HepG2 (cell line): ENCODE results near the gene ANK3. TPM values are rescaled to one million over a fixed set of nuclear protein-coding genes. Genes with fewer than 3 reads are reported as not detected.

Experiments
- NFRKB ChIP-seq: fragments of 450-650 bp; IDR thresholded peaks from 2 replicates; pipeline ENCODE4 v1.6.1; 2017
- PITX1 ChIP-seq: sonication (generic); formaldehyde crosslinking; IDR thresholded peaks from 2 replicates; pipeline ENCODE4 v1.5.1; 2020; ENCODE audit warnings: mild to moderate bottlenecking, missing genetic modification reagents
- PPARG ChIP-seq: conservative IDR thresholded peaks from 2 replicates; pipeline ENCODE4 v1.6.1; 2016; ENCODE audit warnings: missing biosample characterization, missing genetic modification reagents
- RAD51 ChIP-seq: fragments of 450-650 bp; IDR thresholded peaks from 2 replicates; pipeline ENCODE4 v1.6.1; 2016; ENCODE audit warnings: borderline replicate concordance
- SALL1 ChIP-seq: sonication (generic); formaldehyde crosslinking; IDR thresholded peaks from 2 replicates; pipeline ENCODE4 v1.8.0; 2022; ENCODE audit warnings: mild to moderate bottlenecking, missing genetic modification reagents
- SP5 ChIP-seq: IDR thresholded peaks from 2 replicates; pipeline ENCODE4 v1.6.1; 2016; ENCODE audit warnings: low read depth, borderline replicate concordance
- SPEN ChIP-seq: sonication (generic); formaldehyde crosslinking; IDR thresholded peaks from 2 replicates; pipeline ENCODE4 v1.5.1; 2020; ENCODE audit warnings: low read depth, mild to moderate bottlenecking, missing genetic modification reagents
- ZFYVE20 ChIP-seq: sonication (generic); formaldehyde crosslinking; IDR thresholded peaks from 2 replicates; pipeline ENCODE4 v1.8.0; 2023; ENCODE audit warnings: low read depth, mild to moderate bottlenecking, moderate library complexity, missing genetic modification reagents, borderline replicate concordance
- ZNF142 ChIP-seq: sonication (generic); formaldehyde crosslinking; IDR thresholded peaks from 2 replicates; pipeline ENCODE4 v1.4.0; 2020; ENCODE audit warnings: missing genetic modification reagents
- ZNF326 ChIP-seq: sonication (generic); formaldehyde crosslinking; IDR thresholded peaks from 2 replicates; pipeline ENCODE4 v1.4.0; 2020; ENCODE audit warnings: missing genetic modification reagents, borderline replicate concordance
- ZNF878 ChIP-seq: sonication (generic); formaldehyde crosslinking; IDR thresholded peaks from 2 replicates; pipeline ENCODE4 v1.8.1; 2023; ENCODE audit warnings: mild to moderate bottlenecking, missing genetic modification reagents, moderate library complexity
- polyA plus RNA-seq, 8 experiments: library from polyadenylated mRNA; depleted of rRNA in 3 of 8; stranded (reverse) in 7 of 8; unstranded in 1 of 8; fragments of >200 nt; fragmentation: Illumina TruSeq in 4 of 8; extraction: Trizol in 4 of 8; gene quantifications; 2 replicates each; pipeline versions ENCODE4 v1.2.1 to v1.2.3, GENCODE V29; 2011 to 2016; ENCODE audit warnings: low read depth in 4 of 8, missing spikeins in 1 of 8, mixed read lengths in 1 of 8; ENCODE audit not compliant: insufficient read depth in 1 of 8
- total RNA-seq, 5 experiments: library from RNA; depleted of rRNA; stranded (reverse); fragments of >200 nt; fragmentation: Illumina TruSeq; extraction: Trizol; gene quantifications; 2 replicates each; pipeline ENCODE4 v1.2.3, GENCODE V29; 2016; ENCODE audit warnings: low read depth in 1 of 5

Gene ANK3
- total and polyA plus RNA-seq, 2 of the 13 experiments (the other 11 are each of a cell fraction or from before 2014, with no cell fraction given), result not detected

GRCh38 chr10:60347270-60347669 lies 42.4 kb downstream of the ANK3 start (continued):
- TF ChIP-seq ZNF142 (CRISPR knock-in tag), result no peak
- no peak for TF ChIP-seq SP5 (CRISPR knock-in tag)
- TF ChIP-seq SPEN (CRISPR knock-in tag), result no peak
- TF ChIP-seq ZNF878, result no peak
- no peak for TF ChIP-seq SALL1 (CRISPR knock-in tag)
- TF ChIP-seq ZFYVE20 (CRISPR knock-in tag), result no peak
- TF ChIP-seq PITX1 (CRISPR knock-in tag), result no peak
- no peak for TF ChIP-seq ZNF326 (CRISPR knock-in tag)
- no peak for TF ChIP-seq PPARG (CRISPR knock-in tag)
- TF ChIP-seq RAD51, result no peak
- no peak for TF ChIP-seq NFRKB
